ENCODE data around the gene RIC1.
"Not testable (repeated sequence)": the region's sequence is repeated elsewhere in the genome, so short reads cannot be mapped to it uniquely, and the experiment has no call there.

The RIC1 gene

GRCh38 chr9:5786370-5787127 lies 157.6 kb downstream of the RIC1 start:
- no peak for DNase-seq (ENCODE audit: low read depth)

GRCh38 chr9:5787220-5787619 lies 158.3 kb downstream of the RIC1 start:
- no peak for DNase-seq (ENCODE audit: low read depth)

- DNase-seq (ENCODE audit: low read depth): no peak
These were observed 158.9 kb downstream of the RIC1 start for GRCh38 chr9:5787759-5788302.

- DNase-seq (ENCODE audit: low read depth): no peak
These were observed 160.6 kb downstream of the RIC1 start for GRCh38 chr9:5789489-5789888.

GRCh38 chr9:5790923-5791322 lies 162.0 kb downstream of the RIC1 start:
- DNase-seq (ENCODE audit: low read depth): no peak

GRCh38 chr9:5791870-5792269 lies 163.0 kb downstream of the RIC1 start:
- DNase-seq (ENCODE audit: low read depth): no peak

GRCh38 chr9:5793812-5794211 lies 164.9 kb downstream of the RIC1 start:
- DNase-seq (ENCODE audit: low read depth): no peak

- DNase-seq (ENCODE audit: low read depth): no peak
These were observed 167.4 kb downstream of the RIC1 start for GRCh38 chr9:5796298-5796697.

GRCh38 chr9:5798581-5798980 lies 169.7 kb downstream of the RIC1 start:
- no peak for DNase-seq (ENCODE audit: low read depth)

- no peak for DNase-seq (ENCODE audit: low read depth)
These were observed 170.4 kb downstream of the RIC1 start for GRCh38 chr9:5799314-5799713.

GRCh38 chr9:5800378-5800777 lies 171.5 kb downstream of the RIC1 start:
- not testable (repeated sequence) for DNase-seq (ENCODE audit: low read depth)

GRCh38 chr9:5800969-5801738 lies 172.2 kb downstream of the RIC1 start:
- no peak for DNase-seq (ENCODE audit: low read depth)

GRCh38 chr9:5801739-5802113 lies 172.8 kb downstream of the RIC1 start:
- no peak for DNase-seq (ENCODE audit: low read depth)

GRCh38 chr9:5805478-5805877 lies 176.6 kb downstream of the RIC1 start:
- DNase-seq (ENCODE audit: low read depth): no peak

GRCh38 chr9:5811751-5812150 lies 182.8 kb downstream of the RIC1 start:
- DNase-seq (ENCODE audit: low read depth): no peak

- no peak for DNase-seq (ENCODE audit: low read depth)
These were observed 184.9 kb downstream of the RIC1 start for GRCh38 chr9:5813824-5814223.

- no peak for DNase-seq (ENCODE audit: low read depth)
These were observed 186.6 kb downstream of the RIC1 start for GRCh38 chr9:5815461-5815860.

GRCh38 chr9:5817862-5818261 lies 189.0 kb downstream of the RIC1 start:
- DNase-seq (ENCODE audit: low read depth): no peak

GRCh38 chr9:5818424-5819142 lies 189.7 kb downstream of the RIC1 start:
- DNase-seq (ENCODE audit: low read depth): no peak

GRCh38 chr9:5819174-5819573 lies 190.3 kb downstream of the RIC1 start:
- no peak for DNase-seq (ENCODE audit: low read depth)

GRCh38 chr9:5820425-5820824 lies 191.5 kb downstream of the RIC1 start:
- no peak for DNase-seq (ENCODE audit: low read depth)

GRCh38 chr9:5825223-5825622 lies 196.3 kb downstream of the RIC1 start:
- no peak for DNase-seq (ENCODE audit: low read depth)

Measured in HS-27A (cell line).